Measurements from ENCODE around the gene SLC12A6.
"Not testable (repeated sequence)": the region's sequence is repeated elsewhere in the genome, so short reads cannot be mapped to it uniquely, and the experiment has no call there.

The SLC12A6 gene

DNA sequence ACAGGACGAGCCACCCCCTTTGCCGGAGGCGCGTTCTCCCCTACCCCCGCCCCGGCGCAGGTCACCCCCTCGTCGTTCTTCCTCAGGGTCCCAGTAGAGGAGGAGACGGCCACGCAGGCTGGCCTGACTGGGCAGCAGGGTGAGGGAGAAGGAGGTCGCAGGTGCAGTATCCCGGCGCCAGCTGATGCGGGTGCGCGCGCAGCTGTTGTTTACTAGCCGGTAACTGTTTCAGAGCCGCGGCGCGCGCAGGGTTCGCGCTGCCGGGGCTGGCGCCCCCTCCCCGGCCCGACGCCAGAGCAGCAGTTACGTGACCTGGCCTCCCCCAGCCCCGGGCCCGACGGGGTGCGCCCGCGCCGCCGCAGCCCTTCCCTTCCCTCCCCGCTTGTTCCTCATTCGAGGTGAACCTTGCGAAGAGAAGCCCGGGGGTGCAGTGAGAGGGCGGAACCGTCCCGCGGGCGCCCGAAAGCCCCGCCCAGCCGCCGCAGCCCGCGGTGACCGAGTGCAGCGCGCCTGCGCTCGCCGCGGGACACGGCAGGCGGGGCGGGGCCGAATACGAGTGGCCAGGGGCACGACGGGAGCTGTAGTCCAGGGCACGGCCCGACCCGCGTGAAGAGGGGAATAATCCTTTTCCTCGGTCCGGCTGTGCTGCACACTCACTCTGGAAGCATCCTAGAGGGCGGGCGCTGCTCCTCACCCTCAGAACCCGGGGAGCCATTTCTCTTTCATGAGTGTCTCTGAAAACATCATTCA lies at the start of gene SLC12A6:
Gene SLC12A6 (minus strand): TSS at position 225 of the 750 bp plus-strand sequence. CDS start 1,101 bp downstream, outside the sequence.
- DNase-seq, result peak; percentile 91 to 93

DNA sequence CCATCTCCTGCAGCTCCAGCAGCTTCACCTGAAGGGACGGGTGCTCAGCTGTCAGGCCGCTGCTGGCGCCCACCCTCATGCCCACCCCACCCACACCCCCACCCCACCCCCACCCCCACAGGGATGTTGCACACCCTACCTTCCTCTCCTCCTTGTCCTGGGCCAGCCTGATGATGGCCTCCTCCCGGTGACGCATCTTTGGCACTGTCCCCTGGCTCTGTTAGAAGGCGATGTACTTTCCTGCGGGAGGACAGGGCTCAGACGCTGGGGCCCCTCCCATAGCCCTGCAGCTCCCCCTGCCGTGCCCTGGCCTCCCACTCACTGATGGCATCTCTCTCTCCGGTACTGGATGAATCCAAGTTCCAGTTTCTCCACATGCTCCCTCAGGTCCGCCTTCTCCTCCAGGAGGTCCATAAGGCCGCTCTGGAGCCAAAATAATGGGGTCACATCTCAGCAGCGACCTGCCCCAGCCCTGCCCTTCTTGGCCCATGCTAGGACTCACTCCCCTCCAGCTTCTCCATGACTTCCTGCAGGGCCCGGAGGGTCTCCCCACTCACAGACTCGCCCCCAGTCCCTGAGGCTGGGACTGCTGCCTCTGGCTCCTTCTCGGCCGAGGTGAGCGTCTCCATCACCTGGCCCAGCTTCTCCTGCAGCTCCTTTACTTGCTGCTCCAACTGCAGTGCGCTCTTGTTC lies 44.4 kb upstream of the SLC12A6 start:
- not testable (repeated sequence) for DNase-seq

DNA sequence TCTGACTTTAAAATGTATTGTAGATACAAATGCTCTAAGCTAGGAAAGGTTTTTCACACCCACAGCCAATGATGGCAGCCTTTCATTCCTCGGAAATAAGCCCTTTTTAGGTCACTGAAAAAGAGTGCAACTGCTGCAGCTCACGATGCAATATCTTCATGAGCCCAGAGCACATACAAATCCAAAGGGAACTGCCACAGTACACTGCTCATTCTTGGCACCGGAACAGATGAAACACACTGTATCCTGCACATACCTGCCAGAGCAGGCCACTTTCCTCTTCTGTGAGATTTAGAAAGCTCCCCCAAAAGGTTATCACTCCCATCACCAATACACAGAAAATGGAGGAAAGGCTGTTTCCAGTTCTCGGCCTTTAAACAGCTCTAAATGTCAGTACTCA lies 42.9 kb upstream of the SLC12A6 start:
- not testable (repeated sequence) for DNase-seq

DNA sequence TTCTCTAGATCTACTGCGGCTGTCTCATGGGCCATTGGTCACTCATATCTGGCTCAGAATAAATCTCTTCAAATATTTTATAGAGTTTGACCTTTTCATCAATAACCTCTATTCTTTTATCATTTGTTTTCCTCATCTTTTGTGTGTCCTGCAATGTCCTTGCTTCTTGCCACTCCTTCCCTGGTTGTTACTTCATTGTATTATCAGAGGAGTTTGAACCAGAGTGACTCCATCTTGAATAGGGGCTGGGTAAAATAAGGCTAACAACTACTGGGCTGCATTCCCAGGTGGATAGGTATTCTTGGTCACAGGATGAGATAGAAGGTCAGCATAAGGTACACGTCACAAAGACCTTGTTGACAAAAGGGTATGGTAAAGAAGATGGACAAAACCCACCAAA lies 39.3 kb upstream of the SLC12A6 start:
- no peak for DNase-seq

DNA sequence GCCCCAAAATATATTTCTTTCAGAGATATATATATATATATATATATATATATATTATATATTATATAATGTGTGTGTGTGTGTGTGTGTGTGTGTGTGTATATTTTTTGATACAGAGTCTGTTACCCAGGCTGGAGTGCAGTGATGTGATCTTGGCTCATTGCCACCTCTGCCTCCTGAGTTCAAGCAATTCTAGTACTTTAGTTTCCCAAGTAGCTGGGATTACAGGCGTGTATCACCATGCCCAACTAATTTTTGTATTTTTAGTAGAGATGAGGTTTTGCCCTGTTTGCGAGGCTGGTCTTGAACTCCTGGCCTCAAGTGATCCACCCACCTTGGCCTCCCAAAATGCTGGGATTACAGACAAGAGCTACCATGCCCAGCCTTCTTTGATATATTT lies 38.0 kb upstream of the SLC12A6 start:
- not testable (repeated sequence) for DNase-seq

DNA sequence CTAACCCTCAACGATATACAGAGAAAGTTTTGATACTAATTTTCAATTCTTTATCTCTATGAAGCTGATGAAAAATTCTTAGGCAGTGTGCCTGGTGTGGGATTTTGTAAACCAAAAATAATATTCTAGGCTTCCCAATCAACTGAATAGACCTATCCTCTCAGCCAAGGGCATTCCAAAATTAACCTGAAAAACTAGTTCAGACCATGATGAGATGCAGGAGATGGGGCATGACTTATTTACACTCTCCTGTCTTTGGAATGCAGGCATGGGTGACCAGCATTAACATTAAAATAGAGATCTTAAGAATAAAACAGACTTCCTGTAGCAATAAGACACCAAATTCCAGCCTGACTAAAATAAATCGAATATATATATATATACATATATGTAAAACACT lies 37.2 kb upstream of the SLC12A6 start:
- no peak for DNase-seq

DNA sequence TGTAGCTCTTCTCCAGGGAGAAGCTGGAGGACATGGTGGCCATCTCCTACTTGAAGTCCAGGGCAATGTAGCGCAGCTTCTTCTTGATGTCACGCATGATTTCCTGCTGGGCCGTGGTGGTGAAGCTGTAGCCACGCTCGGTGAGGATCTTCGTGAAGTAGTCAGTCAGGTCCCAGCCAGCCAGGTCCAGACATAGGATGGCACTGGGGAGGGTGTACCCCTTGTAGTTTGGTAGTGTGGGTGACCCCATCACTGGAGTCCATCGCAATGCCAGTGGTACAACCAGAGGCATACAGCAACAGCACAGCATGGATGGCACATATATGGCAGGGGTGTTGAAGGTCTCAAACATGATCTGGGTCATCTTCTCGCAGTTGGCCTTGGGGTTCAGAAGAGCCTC lies 36.4 kb upstream of the SLC12A6 start:
- DNase-seq, result no peak

DNA sequence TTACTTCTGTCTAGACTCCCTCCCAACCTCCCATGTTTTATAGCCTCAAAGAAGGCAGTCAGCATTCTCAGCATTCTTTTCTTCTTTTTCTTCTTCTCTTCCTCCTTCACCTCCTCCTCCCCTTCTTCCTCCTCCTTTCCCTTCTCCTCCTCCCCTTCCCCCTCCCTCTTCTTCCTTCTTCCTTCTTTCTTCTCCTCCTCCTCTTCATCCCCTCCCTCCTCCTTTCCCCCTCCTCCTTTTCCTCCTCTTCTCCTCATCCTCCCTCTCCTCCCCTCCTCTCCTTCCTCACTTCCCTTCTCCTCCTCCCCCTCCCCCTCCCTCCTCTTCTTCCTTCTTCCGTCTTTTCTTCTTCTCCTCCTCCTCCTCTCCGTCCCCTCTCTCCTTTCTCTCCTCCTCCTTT lies 33.1 kb upstream of the SLC12A6 start:
- DNase-seq, result no peak

DNA sequence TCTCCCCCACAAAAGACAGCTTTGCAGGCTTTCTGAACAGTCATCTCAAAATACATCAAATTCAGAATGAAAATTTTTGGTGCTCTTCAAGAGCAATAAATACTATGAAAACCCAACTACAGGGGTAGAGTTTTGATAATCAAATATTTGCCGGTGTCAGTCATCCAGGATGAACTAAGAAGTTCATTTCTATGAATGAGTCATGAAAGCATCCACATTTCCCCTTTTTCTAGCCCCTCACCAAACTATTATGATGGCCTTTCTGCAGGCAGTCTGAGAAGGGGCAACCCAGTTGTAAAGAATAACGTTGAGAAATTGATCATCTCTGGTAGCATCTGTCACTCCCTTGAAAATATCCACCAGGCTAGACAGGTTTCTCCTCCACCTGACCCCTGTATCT lies 32.5 kb upstream of the SLC12A6 start:
- no peak for DNase-seq

DNA sequence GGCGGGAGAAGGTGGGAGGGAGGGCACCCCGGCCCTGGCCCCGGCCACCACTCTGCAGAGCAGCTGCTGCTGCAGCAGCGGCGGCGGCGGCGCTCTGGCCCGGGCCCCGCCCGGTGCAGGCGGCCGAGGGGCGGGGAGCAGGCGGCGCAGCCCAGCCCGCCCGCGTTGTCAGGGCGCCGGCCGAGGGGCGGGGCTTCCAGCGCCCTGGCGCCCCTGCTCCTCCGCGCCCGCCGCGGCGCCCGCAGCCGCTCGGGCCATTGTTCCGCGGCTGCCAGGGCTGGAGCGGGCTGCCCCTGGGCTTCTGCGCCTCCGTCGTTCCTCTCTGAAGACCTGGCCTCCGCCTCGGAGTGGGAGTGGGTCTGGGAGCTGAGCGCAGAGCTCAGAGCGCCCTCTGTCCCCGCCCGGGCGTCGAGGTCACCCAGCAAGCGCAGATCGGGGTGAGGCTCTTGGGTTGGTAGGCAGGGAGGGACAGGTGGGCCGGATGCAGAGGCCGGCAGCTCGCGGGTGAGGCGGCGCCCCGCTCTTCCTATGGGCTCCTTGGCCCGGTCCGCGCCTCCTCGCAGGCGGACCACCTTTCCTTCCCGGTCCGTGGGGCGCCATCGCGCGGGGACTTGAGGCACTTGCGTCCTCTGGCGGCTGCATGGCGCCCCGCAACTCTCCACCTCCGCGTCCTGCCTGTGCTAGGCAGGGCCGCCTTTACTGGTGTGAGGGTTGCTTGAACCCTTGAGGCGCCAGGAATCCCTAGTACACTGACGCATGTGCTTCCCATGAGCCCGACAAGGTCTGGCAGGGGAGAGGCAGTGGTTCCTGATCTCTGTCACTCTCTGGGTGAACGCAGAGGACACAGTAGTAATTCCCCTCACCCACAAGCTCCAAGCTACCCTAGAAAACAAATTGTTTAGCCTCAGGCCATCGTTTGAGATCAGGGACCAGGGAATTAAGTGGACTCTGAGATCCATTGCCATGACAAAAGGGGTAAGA lies 29.8 kb upstream of the SLC12A6 start, which contains the start of gene LPCAT4:
Gene LPCAT4 (minus strand): TSS at position 96 of the 981 bp plus-strand sequence. CDS start 96 bp downstream, outside the sequence.
- DNase-seq, result peak; percentile 78 to 86

DNA sequence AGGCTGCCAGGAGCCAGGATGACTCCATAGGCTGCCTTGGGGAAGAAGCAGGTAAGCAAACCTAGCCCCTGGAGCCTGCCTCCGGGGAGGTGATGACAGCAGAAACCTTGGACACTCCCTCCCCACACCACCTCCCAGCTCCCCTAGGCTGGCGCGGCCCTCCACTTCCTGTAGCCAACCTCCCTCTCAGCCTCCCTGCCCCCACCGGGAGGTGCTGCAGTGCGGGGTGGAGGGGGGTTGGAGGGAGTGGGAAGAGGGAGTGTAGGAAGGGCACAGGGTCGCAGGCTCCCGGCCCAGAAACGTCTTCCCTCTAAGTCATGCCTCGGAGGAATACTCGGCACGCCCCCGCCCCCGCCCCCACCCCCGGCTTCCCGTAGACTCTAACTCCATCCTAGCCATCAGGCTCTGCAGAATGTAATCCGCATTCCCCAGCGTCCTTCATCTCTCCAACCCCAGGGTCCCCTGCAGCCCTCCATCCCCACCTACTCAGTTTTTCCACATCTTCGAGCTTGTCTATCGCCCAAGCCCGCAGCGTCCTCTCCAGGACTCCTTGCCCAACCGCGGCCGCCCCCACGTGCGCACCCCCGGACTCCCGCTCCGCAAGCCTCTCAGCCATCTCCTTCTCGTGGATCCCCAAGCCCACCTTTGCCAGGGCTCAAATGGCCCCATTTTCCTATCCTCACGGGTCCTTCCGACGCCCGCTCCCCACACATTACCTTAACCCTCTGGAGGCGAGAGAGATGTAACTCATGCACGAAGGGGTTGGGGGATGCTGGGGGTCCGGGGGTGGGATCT lies 28.9 kb upstream of the SLC12A6 start:
- DNase-seq, result peak; percentile 13 to 15

DNA sequence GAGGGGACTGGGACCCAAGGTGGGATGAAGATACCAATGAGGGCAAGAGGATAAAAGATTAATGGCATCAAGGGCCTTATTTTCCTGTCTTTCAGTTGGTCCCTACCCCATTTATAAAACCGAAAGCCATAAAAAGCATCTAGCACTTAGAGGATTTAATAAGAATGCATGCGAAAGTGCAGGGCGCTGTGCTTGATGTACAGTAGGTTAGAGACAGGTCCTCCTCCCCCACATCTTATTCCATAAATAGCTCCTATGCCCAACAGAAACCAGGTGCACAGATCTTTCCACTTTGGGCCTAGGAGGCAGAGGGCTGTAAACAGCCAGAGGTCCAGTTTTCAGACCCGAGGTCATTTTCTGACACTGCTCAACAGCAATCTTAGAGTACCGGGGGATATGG lies 28.3 kb upstream of the SLC12A6 start:
- DNase-seq, result no peak

DNA sequence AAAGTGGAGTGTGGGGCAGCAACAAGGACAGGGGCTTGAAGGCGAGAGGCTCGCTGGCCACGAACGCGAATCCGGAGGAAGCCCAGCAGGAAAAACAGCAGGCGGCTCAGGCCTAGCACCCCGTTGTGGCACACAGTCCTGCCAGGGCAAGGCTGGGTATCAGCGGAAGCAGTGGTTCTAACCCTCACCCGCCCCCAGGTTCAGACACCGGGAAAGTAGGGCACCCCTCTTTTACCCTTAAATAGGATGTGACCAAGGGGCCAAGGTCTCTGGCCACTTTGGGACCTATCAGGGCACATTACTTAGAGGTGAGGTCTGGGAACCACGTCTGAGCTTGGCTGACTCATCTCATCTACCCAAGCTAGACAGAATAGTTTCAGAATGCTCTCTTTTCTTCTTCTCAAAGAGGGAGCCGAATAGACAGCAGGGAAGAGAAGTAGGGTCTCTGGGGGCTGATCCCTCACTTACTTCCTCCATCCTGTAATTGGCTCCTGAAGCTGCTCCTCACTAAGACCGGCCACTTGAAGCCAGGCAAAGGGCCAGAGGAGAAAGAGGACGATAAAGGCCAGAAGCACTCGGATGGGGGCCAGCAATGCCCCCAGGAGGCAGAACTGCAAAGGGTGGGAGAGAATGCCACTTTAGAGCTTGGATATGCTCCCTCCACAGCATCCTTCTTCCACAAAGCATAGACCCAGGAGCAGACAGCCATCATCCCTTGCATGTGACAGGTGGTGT lies 27.7 kb upstream of the SLC12A6 start:
- DNase-seq, result peak in 1 of 2 donors; percentile 3

DNA sequence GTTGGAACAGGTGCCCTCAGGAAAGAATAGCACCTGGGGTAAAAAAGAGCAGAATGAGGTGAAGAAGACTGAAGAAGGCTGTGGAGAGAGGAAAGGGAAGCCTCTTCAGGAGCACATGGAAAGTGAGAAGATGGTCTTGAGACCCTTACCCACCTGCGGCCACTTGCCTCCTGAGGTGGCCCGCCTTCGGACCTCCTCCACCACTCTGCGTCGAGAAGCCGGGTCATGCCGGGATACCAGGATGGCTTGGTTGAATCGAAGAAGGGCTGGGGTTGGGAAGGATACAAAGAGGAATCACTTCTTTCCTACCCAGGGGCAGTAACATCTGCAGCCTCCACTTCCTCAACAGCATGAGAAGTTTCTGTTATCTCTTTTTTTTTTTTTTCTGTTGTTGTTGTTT lies 26.5 kb upstream of the SLC12A6 start:
- no peak for DNase-seq

DNA sequence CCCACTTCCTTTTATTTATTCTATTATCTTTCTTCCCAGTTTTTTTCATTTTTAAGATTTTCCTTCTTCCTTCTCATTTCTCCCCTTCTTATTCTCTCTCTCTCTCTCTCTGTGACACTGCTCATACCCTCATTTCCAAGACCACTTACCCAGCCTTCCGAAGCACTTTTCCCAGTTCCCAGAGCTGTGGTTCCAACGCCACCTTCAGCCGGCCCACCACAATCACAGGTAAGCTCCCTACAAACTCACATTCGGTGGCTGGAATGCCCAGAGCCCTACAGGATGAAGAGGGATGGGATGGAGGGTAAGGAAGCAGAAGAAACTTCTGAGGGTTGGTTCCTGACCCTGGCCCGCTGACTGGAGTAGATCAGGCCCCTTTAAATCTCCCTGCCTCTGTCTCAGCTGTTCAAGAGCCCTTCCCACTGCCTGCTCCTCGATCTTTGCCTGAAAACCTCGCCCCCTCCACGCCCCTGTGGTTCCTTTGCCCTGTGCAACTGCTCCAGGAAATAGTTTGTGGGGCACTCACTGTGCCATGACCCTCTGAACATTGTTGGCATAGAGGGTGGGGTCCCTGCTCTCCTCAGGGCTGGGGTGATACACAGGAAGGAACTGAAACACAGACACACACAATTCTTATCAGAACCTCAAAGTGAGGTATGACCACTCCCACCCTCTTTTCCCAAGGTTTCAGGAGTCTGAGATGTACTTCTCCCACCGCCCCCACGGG lies 24.6 kb upstream of the SLC12A6 start:
- no peak for DNase-seq

DNA sequence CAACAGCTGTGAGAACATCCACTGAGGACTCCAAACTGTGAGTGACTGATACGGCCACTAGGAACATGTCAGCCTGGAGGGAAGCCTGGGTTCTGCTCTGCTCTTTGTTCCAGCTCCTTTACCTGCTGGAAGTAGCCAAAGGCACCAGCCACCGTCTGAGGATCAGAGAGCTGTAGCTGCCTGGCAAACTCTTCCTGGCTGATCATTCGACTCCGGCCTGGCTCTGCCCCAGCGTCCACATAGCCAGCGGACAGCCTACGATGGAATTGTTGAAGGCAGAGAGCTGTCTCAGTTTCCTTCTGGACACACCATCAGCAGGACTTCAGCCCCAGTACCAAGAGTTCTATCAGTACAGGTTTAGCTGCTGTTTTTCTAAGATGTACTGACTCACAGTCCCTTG lies 23.7 kb upstream of the SLC12A6 start:
- no peak for DNase-seq

DNA sequence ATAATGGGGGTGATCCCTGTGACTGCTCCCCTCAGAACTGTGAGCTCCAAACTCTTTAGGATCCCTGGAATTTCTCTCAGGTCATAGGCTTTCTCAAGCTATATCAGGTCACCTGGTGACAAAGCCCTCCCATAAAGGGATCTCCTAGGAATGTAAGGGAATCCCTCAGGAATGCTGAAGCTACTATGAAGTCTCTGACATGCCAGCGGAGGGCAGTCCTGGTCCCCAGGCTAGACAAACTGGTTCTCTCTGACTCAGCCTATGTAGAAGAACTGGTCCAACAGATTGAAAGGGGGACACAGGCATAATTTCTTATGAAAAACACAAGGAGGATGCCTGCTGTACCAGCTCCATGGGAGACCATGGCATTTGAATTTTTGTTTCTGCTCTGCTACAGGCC lies 22.7 kb upstream of the SLC12A6 start:
- DNase-seq, result no peak

DNA sequence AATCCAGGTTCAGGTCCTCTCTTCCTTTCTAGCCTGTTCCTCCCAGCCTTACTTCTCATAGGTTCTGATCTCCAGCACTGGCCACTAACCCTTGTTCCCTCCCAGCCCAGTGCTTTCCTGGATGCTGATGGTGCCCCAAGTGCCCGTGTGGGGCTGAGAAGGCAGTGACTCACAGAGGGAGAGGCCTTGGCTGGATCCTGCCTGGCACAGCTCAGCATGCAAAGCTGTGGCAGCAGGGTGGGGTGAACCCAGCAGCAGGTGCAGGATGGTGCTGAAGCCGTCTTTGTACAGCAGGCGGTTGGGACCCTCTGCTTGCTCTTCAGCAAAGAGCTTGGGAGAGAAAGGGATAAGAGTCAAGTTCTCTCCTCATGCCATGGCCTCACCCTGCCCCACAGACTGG lies 21.8 kb upstream of the SLC12A6 start:
- DNase-seq, result no peak

DNA sequence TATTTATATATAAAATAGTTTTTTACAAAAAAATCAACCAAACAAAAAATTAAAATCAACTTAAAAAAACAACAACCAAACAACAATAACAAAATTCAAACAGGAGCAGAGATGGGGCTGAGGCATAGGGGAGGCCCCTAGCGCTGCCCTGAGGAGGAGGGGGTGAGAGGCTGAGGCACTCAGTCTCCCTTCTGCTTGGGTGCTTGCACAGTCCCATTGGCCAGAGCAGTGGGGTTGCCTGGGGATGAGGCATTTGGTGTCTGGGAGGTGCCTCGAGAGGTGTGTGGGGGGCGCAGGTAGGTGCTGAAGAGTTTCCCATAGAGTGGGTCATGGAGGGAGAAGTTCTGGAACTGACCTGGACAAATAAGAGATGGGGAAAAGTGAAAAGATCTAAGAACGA lies 21.4 kb upstream of the SLC12A6 start:
- no peak for DNase-seq

DNA sequence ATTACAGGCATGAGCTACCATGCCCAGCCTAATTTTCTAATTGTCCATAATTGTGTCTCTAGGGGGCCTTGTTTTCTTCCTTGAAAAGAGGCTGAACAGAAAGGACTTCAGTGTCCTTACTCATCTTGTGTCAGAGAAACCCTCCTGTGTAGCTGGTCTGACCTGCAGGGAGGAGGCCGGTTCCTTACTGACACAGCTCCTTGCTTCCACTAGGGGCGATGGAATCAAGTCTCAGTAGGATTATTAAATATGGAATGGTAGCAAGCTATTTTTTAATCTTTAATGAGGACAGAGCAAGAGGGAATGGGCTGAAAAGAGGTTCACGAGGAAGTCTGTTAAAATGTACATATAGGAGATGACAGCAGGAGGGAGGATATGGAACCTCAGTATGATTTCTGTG lies 20.8 kb upstream of the SLC12A6 start:
- no peak for DNase-seq

DNA sequence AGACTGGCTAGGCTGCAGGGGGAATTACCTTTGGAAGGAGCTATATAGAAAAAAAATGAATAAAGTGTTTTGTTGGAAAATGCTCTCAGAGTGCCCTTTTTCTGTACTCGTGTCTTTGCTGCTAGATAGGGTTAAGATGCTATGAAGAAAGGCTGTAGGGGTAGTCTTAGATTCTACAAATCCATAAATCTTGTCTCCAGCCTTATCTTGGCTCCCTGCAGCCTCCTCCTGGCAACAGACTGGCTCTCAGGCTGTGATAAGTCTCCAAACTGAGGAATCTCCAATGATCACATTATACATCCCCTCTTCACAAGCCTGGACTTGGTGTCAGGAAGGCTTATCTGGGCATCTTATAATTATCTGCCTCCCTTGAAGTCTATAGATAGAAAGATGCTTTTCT lies 20.1 kb upstream of the SLC12A6 start:
- no peak for DNase-seq
